ENCODE results near the gene DBT. TPM values are rescaled to one million over a fixed set of nuclear protein-coding genes. Genes with fewer than 3 reads are reported as not detected.

The DBT gene
- total and polyA plus RNA-seq, 2 donors (not counting 1 experiment from before 2014, with no cell fraction given) = 2.6 to 15.1 TPM

GRCh38 chr1:100284591-100284990, 35.0 kb upstream of the DBT start:
- TF ChIP-seq, protein P1, sequence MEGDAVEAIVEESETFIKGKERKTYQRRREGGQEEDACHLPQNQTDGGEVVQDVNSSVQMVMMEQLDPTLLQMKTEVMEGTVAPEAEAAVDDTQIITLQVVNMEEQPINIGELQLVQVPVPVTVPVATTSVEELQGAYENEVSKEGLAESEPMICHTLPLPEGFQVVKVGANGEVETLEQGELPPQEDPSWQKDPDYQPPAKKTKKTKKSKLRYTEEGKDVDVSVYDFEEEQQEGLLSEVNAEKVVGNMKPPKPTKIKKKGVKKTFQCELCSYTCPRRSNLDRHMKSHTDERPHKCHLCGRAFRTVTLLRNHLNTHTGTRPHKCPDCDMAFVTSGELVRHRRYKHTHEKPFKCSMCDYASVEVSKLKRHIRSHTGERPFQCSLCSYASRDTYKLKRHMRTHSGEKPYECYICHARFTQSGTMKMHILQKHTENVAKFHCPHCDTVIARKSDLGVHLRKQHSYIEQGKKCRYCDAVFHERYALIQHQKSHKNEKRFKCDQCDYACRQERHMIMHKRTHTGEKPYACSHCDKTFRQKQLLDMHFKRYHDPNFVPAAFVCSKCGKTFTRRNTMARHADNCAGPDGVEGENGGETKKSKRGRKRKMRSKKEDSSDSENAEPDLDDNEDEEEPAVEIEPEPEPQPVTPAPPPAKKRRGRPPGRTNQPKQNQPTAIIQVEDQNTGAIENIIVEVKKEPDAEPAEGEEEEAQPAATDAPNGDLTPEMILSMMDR (IDR thresholded peaks at IDR 0.05) = no peak
- TF ChIP-seq EZH2 (IDR thresholded peaks at IDR 0.05; ENCODE audit: borderline replicate concordance, insufficient read depth, low read depth, low read length, poor library complexity, severe bottlenecking) = no peak
- H3K27ac ChIP-seq (ENCODE audit: low read length in 2 of 2) = no peak overlapping the region
- Mint-ChIP-seq H3K27ac (no peak overlapping the region), H3K4me1 (no peaks in the 10 kb centered on the region), H3K4me3 (no peak overlapping the region), H3K9me3 (ENCODE audit: insufficient read depth) (no peaks in the 10 kb centered on the region), H3K27me3 (no peaks in the 10 kb centered on the region)
- no peaks in the 10 kb centered on the region for H3K27me3 ChIP-seq (replicated peaks in 1 of 4; ENCODE audit: control extremely low read depth in 1 of 4, control insufficient read depth in 3 of 4, insufficient read depth in 4 of 4, low read length in 3 of 4)
- intact Hi-C loops (cut with micrococcal nuclease) = no loop called here
- H3K4me3 ChIP-seq (ENCODE audit: control extremely low read depth in 1 of 5, extremely low read depth in 1 of 5, insufficient read depth in 1 of 5, low read depth in 2 of 5, low read length in 4 of 5) = no peak overlapping the region
- H3K4me1 ChIP-seq (ENCODE audit: control insufficient read depth in 2 of 2, insufficient read depth in 2 of 2, low read length in 2 of 2) = no peaks in the 10 kb centered on the region
- no peak for ATAC-seq (ENCODE audit: low read depth)
- no peaks in the 10 kb centered on the region for H3K9me3 ChIP-seq (ENCODE audit: control extremely low read depth in 1 of 3, control insufficient read depth in 2 of 3, insufficient read depth in 1 of 3, low read length in 2 of 3)
- DNase-seq = no peak
- peaks cover 6 to 62% of the 10 kb centered on the region in 2 experiments for H3K36me3 ChIP-seq (replicated peaks in 1 of 2; ENCODE audit: control extremely low read depth in 1 of 2, control insufficient read depth in 1 of 2, extremely low read depth in 1 of 2, insufficient read depth in 2 of 2, low read length in 1 of 2)
- H2AFZ ChIP-seq (ENCODE audit: insufficient read depth, low read depth, low read length, poor library complexity, severe bottlenecking) = no peak overlapping the region
- ChIA-PET CTCF (no interaction called here), POLR2A (no interaction called here)
- H3K9ac ChIP-seq (ENCODE audit: low read length) = no peak overlapping the region
- H3K4me2 ChIP-seq (replicated peaks; ENCODE audit: low read depth, low read length, poor library complexity, severe bottlenecking) = no peak overlapping the region
- WGBS (ENCODE audit: insufficient coverage) = 100% methylated on average over 5 of the region's 5 CpGs
- no peaks in the 10 kb centered on the region for H4K20me1 ChIP-seq (ENCODE audit: control insufficient read depth, insufficient read depth, low read length, poor library complexity, severe bottlenecking)
- no peaks in the 10 kb centered on the region for H3K79me2 ChIP-seq (ENCODE audit: control insufficient read depth, insufficient read depth, low read length)

DNA sequence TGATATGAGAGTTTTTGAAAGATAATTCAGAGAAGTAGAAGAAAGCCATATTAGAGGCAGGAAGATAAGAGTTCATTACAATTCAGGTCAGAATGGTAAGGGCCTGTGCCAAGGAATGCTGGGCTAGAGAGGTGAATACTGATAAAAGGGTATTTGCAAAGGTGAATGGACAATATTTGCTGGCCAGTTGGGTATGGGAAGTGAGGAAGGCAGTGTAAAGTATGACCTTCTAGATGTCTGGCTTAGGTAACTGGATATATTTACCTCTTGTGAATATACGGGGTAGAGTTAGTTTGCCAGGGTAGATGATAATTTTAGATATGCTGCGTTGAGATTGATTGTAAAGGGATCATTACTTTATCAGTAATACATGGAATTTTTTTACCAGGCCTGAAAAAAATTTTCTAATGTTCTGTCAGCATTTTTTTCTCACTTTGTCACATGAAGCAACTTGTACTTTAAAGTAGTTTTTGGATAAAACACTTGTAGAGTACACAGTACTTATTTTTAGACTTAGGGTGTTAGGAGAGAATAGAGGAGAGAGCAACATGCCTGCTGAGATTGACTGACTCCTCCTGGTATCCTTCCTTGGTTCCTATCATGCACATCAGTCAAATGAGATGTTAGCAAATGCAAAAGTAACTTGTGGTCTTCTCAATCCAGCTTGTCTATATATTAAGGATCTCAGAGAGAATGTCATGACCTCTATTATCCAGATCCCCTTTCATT, 30.5 kb upstream of the DBT start:
- no peak overlapping the region for H3K4me3 ChIP-seq (ENCODE audit: control extremely low read depth in 1 of 5, extremely low read depth in 1 of 5, insufficient read depth in 1 of 5, low read depth in 2 of 5, low read length in 4 of 5)
- H4K20me1 ChIP-seq (ENCODE audit: control insufficient read depth, insufficient read depth, low read length, poor library complexity, severe bottlenecking) = no peaks in the 10 kb centered on the region
- Mint-ChIP-seq H3K4me1 (no peaks in the 10 kb centered on the region), H3K27me3 (no peaks in the 10 kb centered on the region), H3K4me3 (no peak overlapping the region), H3K27ac (no peak overlapping the region), H3K9me3 (ENCODE audit: insufficient read depth) (no peaks in the 10 kb centered on the region)
- ATAC-seq (ENCODE audit: low read depth) = no peak
- no peak overlapping the region for H3K4me2 ChIP-seq (replicated peaks; ENCODE audit: low read depth, low read length, poor library complexity, severe bottlenecking)
- no peak for TF ChIP-seq EZH2 (IDR thresholded peaks at IDR 0.05; ENCODE audit: borderline replicate concordance, insufficient read depth, low read depth, low read length, poor library complexity, severe bottlenecking)
- TF ChIP-seq, protein P1 (IDR thresholded peaks at IDR 0.05) = no peak
- H3K4me1 ChIP-seq (ENCODE audit: control insufficient read depth in 2 of 2, insufficient read depth in 2 of 2, low read length in 2 of 2) = no peaks in the 10 kb centered on the region
- H3K9me3 ChIP-seq (ENCODE audit: control extremely low read depth in 1 of 3, control insufficient read depth in 2 of 3, insufficient read depth in 1 of 3, low read length in 2 of 3) = no peaks in the 10 kb centered on the region
- H3K79me2 ChIP-seq (ENCODE audit: control insufficient read depth, insufficient read depth, low read length) = no peaks in the 10 kb centered on the region
- no peak overlapping the region for H3K9ac ChIP-seq (ENCODE audit: low read length)
- no peak overlapping the region for H2AFZ ChIP-seq (ENCODE audit: insufficient read depth, low read depth, low read length, poor library complexity, severe bottlenecking)
- DNase-seq = no peak
- intact Hi-C loops (cut with micrococcal nuclease) = no loop called here
- POLR2A ChIA-PET = no interaction called here
- no CpG with 5 or more reads among the region's 2 CpGs for WGBS (ENCODE audit: insufficient coverage)
- CTCF ChIA-PET = interaction anchor here (0.6 kb wide), 1 partner anchor 372 kb away, joined by 4 read pairs; no protein-coding TSS in a partner anchor
- no peaks in the 10 kb centered on the region for H3K27me3 ChIP-seq (replicated peaks in 1 of 4; ENCODE audit: control extremely low read depth in 1 of 4, control insufficient read depth in 3 of 4, insufficient read depth in 4 of 4, low read length in 3 of 4)
- H3K27ac ChIP-seq (ENCODE audit: low read length in 2 of 2) = no peak overlapping the region
- H3K36me3 ChIP-seq (replicated peaks in 1 of 2; ENCODE audit: control extremely low read depth in 1 of 2, control insufficient read depth in 1 of 2, extremely low read depth in 1 of 2, insufficient read depth in 2 of 2, low read length in 1 of 2) = peaks cover 10 to 73% of the 10 kb centered on the region in 2 experiments

Data from B cell (primary cell).